ENCODE data around the gene POU6F1.

GRCh38 chr12:51209259-51209658, 8.6 kb downstream of the POU6F1 start:
- no peak for TF ChIP-seq CTCF (IDR thresholded peaks at IDR 0.05; ENCODE audit: insufficient read depth, low read length)
- TF ChIP-seq POLR2AphosphoS5 (IDR thresholded peaks at IDR 0.05; ENCODE audit: low read depth): no peak

Data from HL-60 (cell line).